Ovary (tissue), 3 donors: ENCODE results near the gene RBM5.

Source experiments
- POLR2A ChIP-seq: fragments of 450-650 bp; IDR thresholded peaks from one replicate; pipeline ENCODE4 v1.6.1; 2017; ENCODE audit warnings: antibody characterized with exemption, mild to moderate bottlenecking, moderate library complexity
- TF ChIP-seq, protein P1 (sequence below), 3 donors: fragments of 450-650 bp in 2 of 3; fragments of 200-600 bp in 1 of 3; IDR thresholded peaks; one replicate each; pipeline versions ENCODE4 v1.5.1 to v1.8.0; 2016 to 2022; ENCODE audit warnings: antibody characterized with exemption in 3 of 3, mild to moderate bottlenecking in 1 of 3
- donor health status: DM: no; HTN: no; CAD: no.

- TF ChIP-seq, protein P1, sequence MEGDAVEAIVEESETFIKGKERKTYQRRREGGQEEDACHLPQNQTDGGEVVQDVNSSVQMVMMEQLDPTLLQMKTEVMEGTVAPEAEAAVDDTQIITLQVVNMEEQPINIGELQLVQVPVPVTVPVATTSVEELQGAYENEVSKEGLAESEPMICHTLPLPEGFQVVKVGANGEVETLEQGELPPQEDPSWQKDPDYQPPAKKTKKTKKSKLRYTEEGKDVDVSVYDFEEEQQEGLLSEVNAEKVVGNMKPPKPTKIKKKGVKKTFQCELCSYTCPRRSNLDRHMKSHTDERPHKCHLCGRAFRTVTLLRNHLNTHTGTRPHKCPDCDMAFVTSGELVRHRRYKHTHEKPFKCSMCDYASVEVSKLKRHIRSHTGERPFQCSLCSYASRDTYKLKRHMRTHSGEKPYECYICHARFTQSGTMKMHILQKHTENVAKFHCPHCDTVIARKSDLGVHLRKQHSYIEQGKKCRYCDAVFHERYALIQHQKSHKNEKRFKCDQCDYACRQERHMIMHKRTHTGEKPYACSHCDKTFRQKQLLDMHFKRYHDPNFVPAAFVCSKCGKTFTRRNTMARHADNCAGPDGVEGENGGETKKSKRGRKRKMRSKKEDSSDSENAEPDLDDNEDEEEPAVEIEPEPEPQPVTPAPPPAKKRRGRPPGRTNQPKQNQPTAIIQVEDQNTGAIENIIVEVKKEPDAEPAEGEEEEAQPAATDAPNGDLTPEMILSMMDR (IDR thresholded peaks at IDR 0.05) = no peak
- no peak for TF ChIP-seq POLR2A
Measured at GRCh38 chr3:50168388-50168787, 79.7 kb downstream of the RBM5 start.
